Endodermal cell (in vitro differentiated cells): ENCODE results near the gene CACHD1. TPM values are rescaled to one million over a fixed set of nuclear protein-coding genes. Genes with fewer than 3 reads are reported as not detected.

ENCODE experiments used
- DNase-seq: peaks from one replicate; pipeline ENCODE4 v3.0.0-alpha.2; 2017
- H3K27ac ChIP-seq: 2 replicates; pipeline ENCODE4 v1.5.1; 2013; ENCODE audit warnings: mild to moderate bottlenecking, low read depth, low read length, moderate library complexity
- H3K27me3 ChIP-seq: 2 replicates; pipeline ENCODE4 v1.6.1; 2013; ENCODE audit warnings: mild to moderate bottlenecking, low read length, moderate library complexity; ENCODE audit not compliant: insufficient read depth, control insufficient read depth, poor library complexity, severe bottlenecking
- H3K36me3 ChIP-seq: 2 replicates; pipeline ENCODE4 v1.7.0; 2013; ENCODE audit warnings: mild to moderate bottlenecking, low read length, moderate library complexity; ENCODE audit not compliant: control insufficient read depth, insufficient read depth
- H3K4me1 ChIP-seq: one replicate; pipeline ENCODE4 v1.7.0; 2013; ENCODE audit warnings: low read length; ENCODE audit not compliant: control insufficient read depth, insufficient read depth
- H3K4me3 ChIP-seq: 2 replicates; pipeline ENCODE4 v1.5.1; 2013; ENCODE audit warnings: mild to moderate bottlenecking, low read length, moderate library complexity
- H3K9ac ChIP-seq: 2 replicates; pipeline ENCODE4 v1.6.1; 2013; ENCODE audit warnings: mild to moderate bottlenecking, low read length, moderate library complexity; ENCODE audit not compliant: poor library complexity, severe bottlenecking; ENCODE audit errors: extremely low read depth
- H3K9me3 ChIP-seq: 2 replicates; pipeline ENCODE4 v1.6.1; 2013; ENCODE audit warnings: mild to moderate bottlenecking, low read length, moderate library complexity; ENCODE audit not compliant: control insufficient read depth
- H3K27ac Mint-ChIP-seq: 2 replicates; pipeline ENCODE4 v1.8.0; 2020; ENCODE audit warnings: mixed read lengths
- H3K27me3 Mint-ChIP-seq: 2 replicates; pipeline ENCODE4 v1.8.0; 2021; ENCODE audit warnings: mild to moderate bottlenecking, mixed read lengths; ENCODE audit not compliant: insufficient read depth
- H3K36me3 Mint-ChIP-seq: 2 replicates; pipeline ENCODE4 v1.8.0; 2020; ENCODE audit warnings: low read depth, mixed read lengths
- H3K4me1 Mint-ChIP-seq: 2 replicates; pipeline ENCODE4 v1.8.0; 2020; ENCODE audit warnings: mixed read lengths
- H3K4me3 Mint-ChIP-seq: 2 replicates; pipeline ENCODE4 v1.8.0; 2020; ENCODE audit warnings: mild to moderate bottlenecking, moderate library complexity, mixed read lengths
- H3K9me3 Mint-ChIP-seq: 2 replicates; pipeline ENCODE4 v1.8.0; 2020; ENCODE audit warnings: mild to moderate bottlenecking, mixed read lengths
- CTCF ChIP-seq: fragments of 200-600 bp; sonication (generic); conservative IDR thresholded peaks from 2 replicates; pipeline ENCODE4 v1.5.0; 2021; ENCODE audit warnings: antibody characterized with exemption, mild to moderate bottlenecking
- WGBS, 2 experiments: methylation state at CpG; one replicate each; pipeline versions ENCODE4 v1.1.5 to v1.1.7; 2013; ENCODE audit warnings: missing lambda C conversion rate in 2 of 2, mixed read lengths in 1 of 2; ENCODE audit not compliant: insufficient coverage in 1 of 2, insufficient read length in 1 of 2; 5-methylcytosine and 5-hydroxymethylcytosine counted together
- total RNA-seq, 2 donors: library from RNA; stranded (reverse); fragmentation: NEBNext Ultra II Directional in 1 of 2; extraction: Animal tissue kit (Norgen Biotek cat#: 25700) in 1 of 2; gene quantifications; 2 replicates in 1 of 2; 3 replicates in 1 of 2; pipeline ENCODE4 v1.2.1, GENCODE V29; 2021

The CACHD1 gene
- total RNA-seq, 2 donors from 2014 or later = 29.2 to 40.7 TPM

DNA sequence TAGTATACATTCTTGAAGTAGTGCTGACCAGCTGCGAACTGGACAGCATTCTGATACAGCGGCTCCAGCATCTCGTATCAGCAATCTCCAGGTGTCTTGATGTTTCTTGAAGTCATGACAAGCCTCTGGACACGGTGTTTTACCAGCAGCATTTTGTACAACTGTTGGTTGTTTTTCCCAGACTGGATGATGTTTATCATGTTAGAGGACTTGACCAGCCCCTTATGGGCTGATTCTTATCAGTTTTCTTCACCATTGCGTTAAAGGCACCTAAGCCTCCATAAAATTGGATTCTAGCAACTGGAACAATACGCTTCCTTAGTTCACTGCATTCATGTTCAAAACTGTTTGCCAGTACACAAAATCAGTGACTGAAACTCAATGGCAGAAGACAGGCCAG lies 29.1 kb downstream of the CACHD1 start:
- Mint-ChIP-seq H3K4me3 (no peak overlapping the region), H3K36me3 (peaks cover 7% of the 10 kb centered on the region), H3K27me3 (peaks cover 36% of the 10 kb centered on the region), H3K9me3 (no peaks in the 10 kb centered on the region), H3K27ac (no peak overlapping the region), H3K4me1 (peaks cover 53% of the 10 kb centered on the region)
- Histone ChIP-seq H3K27me3 (peaks cover 41% of the 10 kb centered on the region), H3K4me3 (no peak overlapping the region), H3K36me3 (no peaks in the 10 kb centered on the region), H3K27ac (no peak overlapping the region), H3K9me3 (no peaks in the 10 kb centered on the region), H3K9ac (no peak overlapping the region), H3K4me1 (peaks cover 3% of the 10 kb centered on the region)
- no peak for TF ChIP-seq CTCF
- 95 to 100% methylated on average over 6 of the region's 6 CpGs for WGBS, 2 experiments
- no peak for DNase-seq

DNA sequence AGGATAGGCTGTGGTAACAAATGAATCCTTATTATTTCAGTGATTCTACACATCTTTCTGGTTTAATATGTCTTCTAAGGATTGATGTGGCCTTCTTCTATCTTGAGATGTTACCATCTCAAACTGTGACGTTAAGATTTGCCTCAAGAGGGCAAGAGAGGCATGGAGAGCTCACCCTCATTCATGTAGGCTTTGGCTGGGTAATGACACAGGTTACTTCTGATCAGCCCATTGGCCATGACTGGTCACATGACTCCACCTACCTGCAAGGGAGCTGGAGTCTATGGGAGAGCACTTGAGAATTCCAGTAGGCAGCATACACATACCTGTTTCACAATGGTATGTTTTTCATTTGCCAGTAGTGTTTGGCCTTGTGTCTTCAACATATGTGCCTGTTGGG lies 30.0 kb downstream of the CACHD1 start:
- Mint-ChIP-seq H3K4me3 (no peak overlapping the region), H3K36me3 (peaks cover 7% of the 10 kb centered on the region), H3K27ac (no peak overlapping the region), H3K9me3 (no peaks in the 10 kb centered on the region), H3K27me3 (peaks cover 31% of the 10 kb centered on the region), H3K4me1 (peaks cover 52% of the 10 kb centered on the region)
- Histone ChIP-seq H3K9ac (no peak overlapping the region), H3K27me3 (peaks cover 33% of the 10 kb centered on the region), H3K36me3 (no peaks in the 10 kb centered on the region), H3K27ac (no peak overlapping the region), H3K4me3 (no peak overlapping the region), H3K9me3 (no peaks in the 10 kb centered on the region), H3K4me1 (peaks cover 3% of the 10 kb centered on the region)
- 82 to 100% methylated on average over 1 of the region's 1 CpG for WGBS, 2 experiments
- TF ChIP-seq CTCF = peak; percentile 62
- peak; percentile 80 for DNase-seq

GRCh38 chr1:64502083-64502482 lies 32.2 kb downstream of the CACHD1 start:
- H3K27ac ChIP-seq = no peak overlapping the region
- H3K27me3 ChIP-seq = peaks cover 19% of the 10 kb centered on the region
- no peaks in the 10 kb centered on the region for H3K9me3 Mint-ChIP-seq
- 100% methylated on average over 1 of the region's 1 CpG; no CpG with 5 or more reads in 1 of the 2 experiments for WGBS, 2 experiments
- no peak overlapping the region for H3K9ac ChIP-seq
- H3K4me3 ChIP-seq = no peak overlapping the region
- TF ChIP-seq CTCF = no peak
- H3K4me1 ChIP-seq = peaks cover 6% of the 10 kb centered on the region
- no peak overlapping the region for H3K27ac Mint-ChIP-seq
- peaks cover 19% of the 10 kb centered on the region for H3K27me3 Mint-ChIP-seq
- H3K9me3 ChIP-seq = no peaks in the 10 kb centered on the region
- DNase-seq = no peak
- H3K4me3 Mint-ChIP-seq = no peak overlapping the region
- H3K36me3 Mint-ChIP-seq = peaks cover 7% of the 10 kb centered on the region
- no peaks in the 10 kb centered on the region for H3K36me3 ChIP-seq
- peaks cover 51% of the 10 kb centered on the region for H3K4me1 Mint-ChIP-seq
